Stimulated activated CD4-positive, alpha-beta T cell treated with anti-CD3 and anti-CD28 coated beads, TNF-alpha, amount 100 ng/mL, for 48 hours (primary cell): Measurements from ENCODE around the gene LFNG.
"Not testable (repeated sequence)": the region's sequence is repeated elsewhere in the genome, so short reads cannot be mapped to it uniquely, and the experiment has no call there.

Experiments used
- DNase-seq, 3 donors: peaks; one replicate each; pipeline ENCODE4 v3.0.0-alpha.2; 2020; ENCODE audit warnings: low read depth in 3 of 3

LFNG gene

GRCh38 chr7:2544541-2545188 is 25.1 kb downstream of the LFNG start:
- no peak for DNase-seq

- DNase-seq: no peak
Observed at GRCh38 chr7:2545746-2546425, 26.3 kb downstream of the LFNG start.

GRCh38 chr7:2546776-2547586 is 27.4 kb downstream of the LFNG start:
- DNase-seq: no peak

GRCh38 chr7:2551418-2551817 is 31.8 kb downstream of the LFNG start:
- no peak for DNase-seq

- DNase-seq: no peak
Observed at GRCh38 chr7:2553108-2553507, 33.5 kb downstream of the LFNG start.

- no peak for DNase-seq
Observed at GRCh38 chr7:2553831-2554581, 34.4 kb downstream of the LFNG start.

- no peak for DNase-seq
Observed at GRCh38 chr7:2554661-2555111, 35.1 kb downstream of the LFNG start.

- peak; percentile 91 to 99 (median 96) for DNase-seq
Observed at GRCh38 chr7:2555121-2556052, 35.8 kb downstream of the LFNG start, which contains the start of gene BRAT1. Gene BRAT1, minus strand, starts transcription at chr7:2555524. Its CDS starts 1,093 bp downstream, at chr7:2554431.

- peak; percentile 80 to 89 (median 84) for DNase-seq
Observed at GRCh38 chr7:2558629-2559282, 39.2 kb downstream of the LFNG start, which contains the start of gene IQCE. Gene IQCE, plus strand, starts transcription at chr7:2558979. Its CDS starts 203 bp downstream, at chr7:2559182.

GRCh38 chr7:2559283-2559950 is 39.8 kb downstream of the LFNG start:
- DNase-seq: peak in 1 of 3 donors; percentile 27

- DNase-seq: not testable (repeated sequence)
Observed at GRCh38 chr7:2563955-2564354, 44.4 kb downstream of the LFNG start.

- DNase-seq: no peak
Observed at GRCh38 chr7:2564970-2565540, 45.5 kb downstream of the LFNG start.

- no peak for DNase-seq
Observed at GRCh38 chr7:2566348-2566889, 46.8 kb downstream of the LFNG start.

- no peak for DNase-seq
Observed at GRCh38 chr7:2566890-2567678, 47.5 kb downstream of the LFNG start.

GRCh38 chr7:2567679-2568278 is 48.2 kb downstream of the LFNG start:
- no peak for DNase-seq

- no peak for DNase-seq
Observed at GRCh38 chr7:2568521-2569223, 49.1 kb downstream of the LFNG start.

GRCh38 chr7:2569421-2569820 is 49.8 kb downstream of the LFNG start:
- DNase-seq: no peak
